Measurements from ENCODE around the gene FANK1. TPM values are rescaled to one million over a fixed set of nuclear protein-coding genes. Genes with fewer than 3 reads are reported as not detected.
"Not testable (repeated sequence)": the region's sequence is repeated elsewhere in the genome, so short reads cannot be mapped to it uniquely, and the experiment has no call there.

Gene FANK1
- total RNA-seq, 1 donor from 2014 or later: 0.51 TPM

GRCh38 chr10:125882596-125882995, 13.8 kb upstream of the FANK1 start:
- DNase-seq (ENCODE audit: missing footprints): no peak
- intact Hi-C loops (cut with DNase I): no loop called here
- no peak for ATAC-seq

GRCh38 chr10:125883211-125883610, 13.2 kb upstream of the FANK1 start:
- intact Hi-C loops (cut with DNase I): no loop called here
- no peak for DNase-seq (ENCODE audit: missing footprints)
- ATAC-seq: no peak

- ATAC-seq: no peak
- intact Hi-C loops (cut with DNase I): no loop called here
- DNase-seq (ENCODE audit: missing footprints): no peak
Measured at GRCh38 chr10:125886914-125887512, 9.4 kb upstream of the FANK1 start.

GRCh38 chr10:125889441-125889840, 6.9 kb upstream of the FANK1 start:
- DNase-seq (ENCODE audit: missing footprints); intact Hi-C loops (cut with DNase I): not testable (repeated sequence)
- ATAC-seq: peak; percentile 56

- DNase-seq (ENCODE audit: missing footprints); intact Hi-C loops (cut with DNase I); ATAC-seq: not testable (repeated sequence)
Measured at GRCh38 chr10:125892402-125892801, 4.0 kb upstream of the FANK1 start.

GRCh38 chr10:125894176-125894575, 2.2 kb upstream of the FANK1 start:
- DNase-seq (ENCODE audit: missing footprints); intact Hi-C loops (cut with DNase I); ATAC-seq: not testable (repeated sequence)

GRCh38 chr10:125895130-125896087, 955 bp upstream of the FANK1 start:
- ATAC-seq: peak; percentile 79
- DNase-seq (ENCODE audit: missing footprints): peak; percentile 82
- intact Hi-C loops (cut with DNase I): not testable (repeated sequence)

- DNase-seq (ENCODE audit: missing footprints); intact Hi-C loops (cut with DNase I); ATAC-seq: not testable (repeated sequence)
Measured at GRCh38 chr10:125897317-125897716, 953 bp downstream of the FANK1 start.

GRCh38 chr10:125900963-125901362, 4.6 kb downstream of the FANK1 start:
- DNase-seq (ENCODE audit: missing footprints); intact Hi-C loops (cut with DNase I); ATAC-seq: not testable (repeated sequence)

- DNase-seq (ENCODE audit: missing footprints); ATAC-seq; intact Hi-C loops (cut with DNase I): not testable (repeated sequence)
Measured at GRCh38 chr10:125903135-125903640, 6.8 kb downstream of the FANK1 start.

GRCh38 chr10:125905069-125905994, 9.0 kb downstream of the FANK1 start:
- peak; percentile 23 for ATAC-seq
- DNase-seq (ENCODE audit: missing footprints); intact Hi-C loops (cut with DNase I): not testable (repeated sequence)

- ATAC-seq; intact Hi-C loops (cut with DNase I); DNase-seq (ENCODE audit: missing footprints): not testable (repeated sequence)
Measured at GRCh38 chr10:125907598-125907997, 11.2 kb downstream of the FANK1 start.

- DNase-seq (ENCODE audit: missing footprints); intact Hi-C loops (cut with DNase I); ATAC-seq: not testable (repeated sequence)
Measured at GRCh38 chr10:125908813-125909212, 12.4 kb downstream of the FANK1 start.

- intact Hi-C loops (cut with DNase I); ATAC-seq; DNase-seq (ENCODE audit: missing footprints): not testable (repeated sequence)
Measured at GRCh38 chr10:125909491-125909890, 13.1 kb downstream of the FANK1 start.

- ATAC-seq (no peak), DNase-seq (ENCODE audit: missing footprints) (no peak)
- intact Hi-C loops (cut with DNase I): no loop called here
Measured at GRCh38 chr10:125911145-125911544, 14.8 kb downstream of the FANK1 start.

GRCh38 chr10:125911990-125912389, 15.6 kb downstream of the FANK1 start:
- intact Hi-C loops (cut with DNase I): no loop called here
- ATAC-seq (no peak), DNase-seq (ENCODE audit: missing footprints) (no peak)

GRCh38 chr10:125913277-125913676, 16.9 kb downstream of the FANK1 start:
- intact Hi-C loops (cut with DNase I); ATAC-seq; DNase-seq (ENCODE audit: missing footprints): not testable (repeated sequence)

- DNase-seq (ENCODE audit: missing footprints): no peak
- intact Hi-C loops (cut with DNase I): no loop called here
- ATAC-seq: no peak
Measured at GRCh38 chr10:125916977-125917376, 20.6 kb downstream of the FANK1 start.
